RPMI8226 (cell line): ENCODE results near the gene CDH3.
A peak's percentile ranks its signal among the peaks of the same experiment; 100 is the strongest.

Experiments
- DNase-seq: peaks from one replicate; pipeline ENCODE4 v3.0.0-alpha.2; 2015

CDH3 gene

GRCh38 chr16:68644715-68645493, at the start of gene CDH3:
Gene CDH3, plus strand, starts transcription at chr16:68645310. Its CDS starts 70 bp downstream, at chr16:68645380.
- peak; percentile 40 for DNase-seq

- DNase-seq = no peak
These were observed 48.8 kb upstream of the CDH3 start for GRCh38 chr16:68596266-68596665.

- DNase-seq = no peak
These were observed 45.5 kb upstream of the CDH3 start for GRCh38 chr16:68599586-68599985.

GRCh38 chr16:68605746-68606145, 39.4 kb upstream of the CDH3 start:
- DNase-seq = peak; percentile 13

- DNase-seq = no peak
These were observed 37.7 kb upstream of the CDH3 start for GRCh38 chr16:68607443-68607842.

- DNase-seq = no peak
These were observed 36.8 kb upstream of the CDH3 start for GRCh38 chr16:68608330-68608729.

- no peak for DNase-seq
These were observed 32.1 kb upstream of the CDH3 start for GRCh38 chr16:68612996-68613395.

GRCh38 chr16:68617734-68618133, 27.4 kb upstream of the CDH3 start:
- DNase-seq = no peak

GRCh38 chr16:68626557-68626956, 18.6 kb upstream of the CDH3 start:
- no peak for DNase-seq

- DNase-seq = no peak
These were observed 17.1 kb upstream of the CDH3 start for GRCh38 chr16:68627951-68628425.

GRCh38 chr16:68629351-68629910, 15.7 kb upstream of the CDH3 start:
- DNase-seq = no peak

- DNase-seq = no peak
These were observed 9.0 kb upstream of the CDH3 start for GRCh38 chr16:68636064-68636560.

- no peak for DNase-seq
These were observed 8.3 kb upstream of the CDH3 start for GRCh38 chr16:68636818-68637217.

- no peak for DNase-seq
These were observed 4.1 kb upstream of the CDH3 start for GRCh38 chr16:68640972-68641371.

- no peak for DNase-seq
These were observed 3.1 kb upstream of the CDH3 start for GRCh38 chr16:68642047-68642435.

- DNase-seq = peak; percentile 59
These were observed 2.5 kb upstream of the CDH3 start for GRCh38 chr16:68642436-68643101.

GRCh38 chr16:68643227-68643626, 1.9 kb upstream of the CDH3 start:
- no peak for DNase-seq

GRCh38 chr16:68643847-68644246, 1.3 kb upstream of the CDH3 start:
- DNase-seq = no peak

GRCh38 chr16:68644296-68644695, 814 bp upstream of the CDH3 start:
- DNase-seq = no peak

GRCh38 chr16:68645494-68646388, 631 bp downstream of the CDH3 start:
- no peak for DNase-seq

- peak; percentile 54 for DNase-seq
These were observed 2.0 kb downstream of the CDH3 start for GRCh38 chr16:68646953-68647659.

- DNase-seq = no peak
These were observed 6.0 kb downstream of the CDH3 start for GRCh38 chr16:68651136-68651535.
